ENCODE data around the gene APOBEC3B.
A peak's percentile ranks its signal among the peaks of the same experiment; 100 is the strongest.
"Not testable (repeated sequence)": the region's sequence is repeated elsewhere in the genome, so short reads cannot be mapped to it uniquely, and the experiment has no call there.

Gene APOBEC3B

DNA sequence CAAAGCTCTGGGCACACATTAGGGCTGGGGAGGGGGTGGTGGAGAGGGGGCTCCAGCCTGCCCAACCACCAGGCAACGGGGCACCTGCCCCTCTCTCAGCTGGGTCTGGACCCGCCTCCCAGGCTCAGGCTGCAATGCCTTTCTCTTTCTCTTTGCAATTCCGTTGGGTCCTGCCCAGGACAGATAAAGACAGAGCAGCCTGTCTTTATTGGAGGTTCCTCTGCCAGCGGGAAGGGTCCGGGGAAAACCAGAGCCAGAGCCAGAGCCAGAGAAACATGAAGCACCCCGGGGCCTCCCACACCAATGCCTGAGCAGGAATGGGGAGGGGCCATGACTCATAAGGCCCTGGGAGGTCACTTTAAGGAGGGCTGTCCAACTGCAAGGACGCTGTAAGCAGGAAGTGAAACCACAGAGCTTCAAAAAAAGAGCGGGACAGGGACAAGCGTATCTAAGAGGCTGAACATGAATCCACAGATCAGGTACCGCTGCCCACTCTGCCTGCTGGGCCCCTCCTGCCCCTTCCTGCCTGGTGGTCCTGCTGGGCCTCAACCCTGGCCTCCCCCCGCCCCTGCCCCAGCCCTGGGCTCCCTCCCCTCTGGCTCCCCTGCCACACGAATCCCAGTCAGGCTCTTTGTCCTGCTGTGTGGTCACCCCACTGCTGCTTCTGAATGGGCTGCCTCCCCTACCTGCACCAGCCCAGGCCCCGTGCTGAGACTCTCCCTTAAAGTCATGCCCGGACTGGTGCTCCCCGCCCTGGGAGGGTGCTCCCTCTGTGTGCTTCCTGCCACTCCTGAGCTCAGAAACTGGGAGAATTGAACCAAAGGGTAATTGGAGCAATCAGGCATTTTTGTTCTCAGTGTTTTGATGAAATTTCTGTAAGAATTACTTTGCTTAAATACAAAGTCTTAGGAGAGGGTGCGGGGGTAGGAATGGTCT lies at the start of gene APOBEC3B:
TSS of gene APOBEC3B (plus strand) at position 356 of the 936 bp plus-strand sequence. CDS start at position 463, 107 bp downstream.
- peak; percentile 51 for DNase-seq (ENCODE audit: low read depth)

DNA sequence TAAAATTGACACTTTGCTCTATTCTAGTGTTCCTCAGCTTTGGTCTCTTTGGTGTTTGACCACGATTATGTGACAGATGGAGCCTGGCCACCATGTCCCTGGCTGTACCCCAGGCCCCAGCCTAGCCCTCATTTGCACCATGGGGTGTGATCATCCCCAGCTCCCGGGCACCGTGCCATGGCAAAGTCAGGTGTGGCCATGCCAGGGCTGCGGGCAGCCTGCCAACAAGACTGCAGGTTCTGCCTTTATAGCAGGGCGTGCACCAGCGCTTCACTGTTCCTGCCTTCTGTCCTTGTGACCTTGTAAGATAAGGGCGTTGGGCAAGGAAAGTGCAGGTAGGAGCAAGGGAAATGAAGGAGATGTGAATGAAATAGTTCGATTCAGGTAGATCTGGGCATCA lies 47.1 kb upstream of the APOBEC3B start:
- no peak for DNase-seq (ENCODE audit: low read depth)

DNA sequence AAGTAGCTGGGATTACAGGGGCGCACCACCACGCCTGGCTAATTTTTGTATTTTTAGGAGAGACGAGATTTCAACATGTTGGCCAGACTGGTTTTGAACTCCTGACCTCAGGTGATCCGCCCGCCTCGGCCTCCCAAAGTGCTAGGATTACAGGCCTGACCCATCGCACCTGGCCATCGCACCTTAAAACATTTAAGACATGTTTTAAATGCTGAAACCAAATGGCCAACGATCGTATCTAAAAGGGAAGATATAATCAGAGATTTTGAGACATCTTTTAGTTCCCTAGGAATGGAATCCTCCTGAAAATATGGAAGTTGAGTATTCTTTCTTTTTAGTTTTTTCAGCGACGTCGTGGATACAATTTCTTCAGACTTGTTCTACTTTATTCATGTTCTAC lies 46.5 kb upstream of the APOBEC3B start:
- DNase-seq (ENCODE audit: low read depth), result no peak

DNA sequence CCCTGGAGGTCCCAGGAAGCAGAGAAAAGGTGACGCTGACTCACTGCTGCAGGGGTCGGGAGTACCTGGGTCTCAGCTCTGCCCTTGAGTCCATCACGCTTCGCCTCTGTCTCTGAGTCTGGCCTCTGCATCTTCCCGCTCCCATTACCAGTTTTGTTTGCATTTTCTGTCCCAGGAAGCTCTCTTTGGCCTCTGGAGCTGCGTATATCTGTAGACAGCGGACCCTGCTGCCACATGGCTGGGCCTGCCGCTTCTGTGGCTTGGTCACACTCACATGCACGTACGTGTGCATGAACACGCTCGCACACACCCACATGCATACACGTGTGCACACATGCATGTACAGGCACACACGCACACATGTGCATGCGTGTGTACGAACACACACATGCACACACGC lies 45.6 kb upstream of the APOBEC3B start:
- no peak for DNase-seq (ENCODE audit: low read depth)

DNA sequence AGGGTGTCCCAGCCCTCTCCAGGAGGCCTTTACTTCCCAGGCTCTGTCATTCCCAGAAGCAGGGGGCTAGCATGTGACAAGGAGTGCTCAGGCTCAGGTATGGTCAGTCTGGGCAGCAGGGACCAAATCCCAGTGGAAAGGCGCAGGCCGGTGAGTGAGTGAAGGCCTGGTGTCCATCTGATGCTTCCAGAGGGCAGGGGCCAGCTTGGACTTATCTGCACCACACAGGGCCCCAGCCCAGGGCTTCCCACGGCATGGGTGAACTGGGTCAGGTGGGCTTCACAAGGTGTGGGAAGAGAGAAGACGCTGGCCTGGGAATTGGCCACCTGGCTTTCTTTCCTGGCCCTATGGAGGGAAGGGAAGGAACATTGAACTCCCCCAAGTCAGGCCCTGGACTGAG lies 45.1 kb upstream of the APOBEC3B start:
- DNase-seq (ENCODE audit: low read depth), result no peak

DNA sequence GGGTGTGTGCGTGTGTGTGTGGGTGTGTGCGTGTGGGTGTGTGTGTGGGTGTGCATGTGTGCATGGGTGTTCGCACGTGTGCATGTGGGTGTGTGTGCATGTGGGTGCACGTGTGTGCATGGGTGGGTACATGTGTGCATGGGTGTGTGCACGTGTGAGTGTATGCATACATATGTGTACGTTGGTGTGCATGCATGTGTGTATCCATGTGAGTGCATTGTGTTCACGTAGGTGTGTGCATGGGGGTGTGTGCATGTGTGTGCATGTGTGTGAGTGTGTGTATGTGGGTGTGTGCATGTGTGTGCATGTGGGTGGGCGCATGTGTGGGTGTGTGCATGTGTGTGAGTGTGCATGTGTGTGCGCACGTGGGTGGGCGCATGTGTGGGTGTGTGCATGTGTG lies 44.6 kb upstream of the APOBEC3B start:
- DNase-seq (ENCODE audit: low read depth), result no peak

DNA sequence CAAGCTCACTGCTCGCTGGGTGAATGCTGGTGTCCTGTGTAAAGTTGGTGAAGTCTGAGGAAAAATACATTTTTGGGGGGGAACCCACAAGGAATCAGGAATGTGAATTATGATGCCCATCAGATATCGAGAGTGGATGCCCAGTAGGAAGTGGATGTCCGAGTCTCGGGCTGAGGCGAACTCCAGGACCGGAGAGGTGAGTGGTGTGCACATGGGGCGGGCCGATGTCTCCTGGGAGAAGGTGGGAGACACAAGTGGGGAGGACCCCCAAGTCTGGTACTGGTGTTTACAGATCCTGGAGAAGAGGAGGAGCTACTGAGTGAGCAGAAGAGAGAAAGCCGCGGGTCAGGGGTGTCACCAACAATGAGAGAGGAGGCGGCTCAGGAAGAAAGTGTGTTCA lies 43.9 kb upstream of the APOBEC3B start:
- no peak for DNase-seq (ENCODE audit: low read depth)

DNA sequence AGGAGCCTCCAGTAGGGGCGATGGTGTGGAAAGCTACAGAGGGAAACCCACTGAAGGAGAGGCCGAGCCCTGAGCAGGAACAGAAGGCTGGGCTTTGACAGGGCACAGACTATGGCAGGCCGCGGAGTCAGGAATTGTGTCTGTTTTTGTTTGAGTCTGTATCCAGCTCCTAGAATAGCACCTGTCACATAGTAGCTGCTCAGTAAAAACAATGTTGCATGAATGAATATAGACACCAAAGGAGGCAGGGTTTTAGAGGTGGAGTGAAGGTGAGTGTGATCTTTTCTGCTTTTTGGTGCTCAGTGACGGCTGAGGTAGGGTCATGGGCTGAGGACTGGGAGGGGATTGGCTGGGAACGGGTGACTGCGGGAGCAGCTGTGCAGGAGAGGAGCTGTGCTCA lies 43.2 kb upstream of the APOBEC3B start:
- no peak for DNase-seq (ENCODE audit: low read depth)

DNA sequence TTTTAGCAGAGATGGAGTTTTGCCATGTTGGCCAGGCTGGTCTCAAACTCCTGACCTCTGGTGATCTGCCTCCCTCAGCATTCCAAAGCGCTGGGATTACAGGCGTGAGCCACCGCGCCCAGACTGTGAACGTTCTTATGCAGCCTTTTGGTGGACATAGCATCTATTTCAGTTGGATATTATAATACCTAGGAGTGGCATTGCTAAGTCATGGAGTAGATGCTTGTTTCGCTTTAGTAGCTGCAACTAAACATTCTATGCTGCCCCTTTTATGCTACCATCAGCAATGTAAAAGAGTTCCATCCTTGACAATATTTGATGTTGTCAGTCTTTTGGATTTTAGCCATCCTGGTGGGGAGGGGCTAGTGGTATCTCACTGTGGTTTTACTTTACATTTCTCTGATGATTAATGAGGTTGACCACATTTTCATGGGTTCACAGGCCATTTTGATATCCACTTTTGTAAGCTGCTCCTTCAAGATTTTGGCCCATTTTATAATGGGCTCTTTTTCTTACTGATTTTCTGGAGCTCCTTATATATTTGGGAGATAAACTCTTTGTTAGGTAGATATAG lies 41.2 kb upstream of the APOBEC3B start:
- DNase-seq (ENCODE audit: low read depth), result no peak

DNA sequence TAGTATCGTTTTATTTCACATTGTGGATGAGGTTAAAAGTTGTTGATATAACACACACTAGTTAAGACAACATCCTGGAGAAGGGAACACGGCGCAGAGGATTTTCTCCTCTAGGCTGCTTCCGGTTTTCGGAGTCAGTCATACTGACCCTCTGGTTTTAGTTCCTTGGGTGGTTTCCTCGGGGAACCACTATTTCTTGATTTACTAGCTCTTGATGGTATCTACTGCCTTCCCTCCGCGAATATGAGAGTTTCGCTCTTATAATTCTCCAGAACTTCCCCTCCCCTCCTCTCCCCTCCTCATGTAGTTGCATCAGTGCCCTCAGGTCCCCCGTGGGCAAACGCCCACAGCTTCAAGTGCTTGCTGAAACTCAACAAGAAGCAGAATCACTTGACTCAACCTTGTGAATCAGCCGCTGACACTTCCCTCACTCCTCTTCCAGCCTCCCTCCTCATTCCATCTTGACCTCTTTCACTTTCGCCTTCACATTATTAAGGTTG lies 40.6 kb upstream of the APOBEC3B start:
- DNase-seq (ENCODE audit: low read depth), result peak; percentile 71

DNA sequence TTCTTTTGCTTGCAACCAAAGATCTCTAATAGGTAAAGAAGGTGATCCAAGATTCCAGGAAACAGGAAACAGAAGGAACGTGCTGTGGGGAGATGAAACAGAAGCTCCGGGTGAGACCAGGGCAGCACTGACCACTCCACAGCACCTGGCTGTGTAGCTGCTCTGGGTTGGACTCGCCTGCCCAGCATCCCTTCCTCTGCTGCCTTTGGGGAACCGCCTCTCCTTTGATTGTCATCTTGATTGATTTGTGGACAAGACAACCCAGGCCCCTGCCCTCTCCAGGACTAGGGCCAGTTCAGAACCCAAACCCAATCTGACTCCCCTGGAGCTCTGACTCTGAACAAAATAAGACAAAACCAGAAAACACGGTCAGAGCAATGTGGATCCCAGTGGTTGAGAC lies 39.4 kb upstream of the APOBEC3B start:
- no peak for DNase-seq (ENCODE audit: low read depth)

DNA sequence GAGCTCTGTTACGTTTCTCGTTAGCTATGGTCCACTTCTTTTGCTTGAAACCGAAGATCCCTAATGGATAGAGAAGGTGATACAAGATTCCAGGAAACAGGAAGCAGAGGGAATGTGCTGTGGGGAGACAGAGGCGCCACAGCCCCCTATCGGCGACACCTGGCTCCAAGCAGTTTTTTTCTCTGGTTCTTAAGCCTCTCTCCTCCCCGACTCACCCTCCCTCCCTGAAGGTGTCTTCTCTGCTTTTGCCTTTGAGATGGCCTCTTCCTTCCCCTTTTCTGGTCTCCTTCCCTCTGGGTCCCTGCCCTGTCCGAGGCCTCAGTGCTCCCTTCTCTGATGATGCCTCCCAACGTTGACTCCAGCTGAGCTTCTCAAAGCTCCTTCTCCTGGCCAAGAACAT lies 38.9 kb upstream of the APOBEC3B start:
- no peak for DNase-seq (ENCODE audit: low read depth)

DNA sequence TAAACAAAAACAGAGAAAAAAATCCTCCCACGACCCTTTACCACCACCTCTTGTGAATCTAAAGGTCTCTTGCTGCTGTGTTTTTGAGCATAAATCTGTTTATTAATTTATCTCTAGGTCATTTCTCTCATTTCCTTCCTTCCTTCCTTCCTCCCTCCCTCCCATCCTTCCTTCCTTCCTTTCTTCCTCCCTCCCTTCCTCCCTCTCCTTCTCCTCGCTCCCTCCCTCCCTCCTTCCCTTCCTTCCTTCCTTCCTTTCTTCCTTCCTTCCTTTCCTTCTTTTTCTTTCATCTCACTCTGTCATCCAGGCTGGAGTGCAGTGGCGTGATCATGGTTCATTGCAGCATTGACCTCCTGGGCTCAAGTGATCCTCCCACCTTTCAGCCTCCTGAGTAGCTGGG lies 38.3 kb upstream of the APOBEC3B start:
- no peak for DNase-seq (ENCODE audit: low read depth)

DNA sequence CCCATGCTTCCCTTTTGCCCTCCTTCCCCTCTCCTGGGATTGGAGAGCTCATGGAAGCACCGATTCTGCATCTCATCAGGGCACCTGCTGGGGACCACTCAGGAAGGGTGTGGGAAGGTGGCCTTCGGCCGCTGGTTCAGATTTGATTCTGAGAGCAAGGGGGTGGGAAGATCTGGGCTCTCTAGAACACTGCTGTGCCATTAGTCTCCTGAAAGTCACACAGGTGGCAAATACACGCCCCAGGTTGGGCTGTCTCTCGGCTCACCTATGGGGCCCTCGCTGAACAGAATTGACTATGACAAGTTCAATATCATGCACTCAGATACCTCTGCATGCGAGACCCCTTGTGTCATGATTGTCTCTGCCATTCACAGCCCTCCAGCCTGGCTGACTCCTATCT lies 37.5 kb upstream of the APOBEC3B start:
- no peak for DNase-seq (ENCODE audit: low read depth)

DNA sequence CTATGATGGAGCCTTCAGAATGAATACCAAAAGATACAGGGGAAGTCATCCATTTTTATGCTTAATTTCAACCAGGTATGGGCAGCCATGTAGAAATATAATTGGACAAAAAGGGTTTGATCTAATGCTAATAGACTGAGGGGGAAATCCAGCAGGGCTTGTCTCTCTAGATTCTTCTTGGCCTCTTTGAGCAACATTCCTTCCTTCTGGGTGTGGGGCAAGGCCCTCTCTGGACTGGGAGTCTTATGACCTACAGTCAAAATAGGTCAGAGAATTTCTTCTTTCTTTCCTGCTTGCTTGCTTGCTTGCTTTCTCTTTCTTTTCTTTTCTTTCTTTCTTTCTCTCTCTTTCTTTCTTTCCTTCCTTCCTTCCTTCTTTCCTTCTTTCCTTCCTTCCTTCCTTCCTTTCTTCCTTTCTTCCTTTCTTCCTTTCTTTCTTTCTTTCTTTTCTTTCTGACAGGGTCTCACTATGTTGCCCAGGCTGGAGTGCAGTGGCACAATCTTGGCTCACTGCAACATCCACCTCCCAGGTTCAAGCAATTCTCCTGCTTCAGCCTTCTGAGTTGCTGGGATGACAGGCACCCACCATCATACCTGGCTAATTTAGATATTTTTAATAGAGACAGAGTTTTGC lies 36.3 kb upstream of the APOBEC3B start:
- not testable (repeated sequence) for DNase-seq (ENCODE audit: low read depth)

DNA sequence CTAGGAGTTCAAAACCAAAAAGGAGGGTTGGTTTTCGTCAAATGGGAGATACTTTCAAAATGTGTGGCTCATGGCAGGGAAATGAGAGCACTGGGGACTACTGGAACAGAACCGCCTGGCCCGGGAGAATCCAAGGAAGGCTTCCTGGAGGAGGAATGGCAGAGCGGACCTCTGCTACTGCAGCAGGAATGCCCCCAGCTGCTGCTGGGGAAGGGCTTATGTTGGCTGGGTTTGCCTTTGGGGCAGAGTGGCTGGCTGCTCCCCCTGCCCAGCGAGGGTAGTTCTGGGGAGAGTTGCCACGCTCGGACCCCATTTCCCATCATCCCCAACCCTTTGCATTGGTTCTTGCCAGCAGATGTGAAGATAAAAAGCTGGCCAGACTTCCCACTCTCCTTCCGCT lies 35.4 kb upstream of the APOBEC3B start:
- no peak for DNase-seq (ENCODE audit: low read depth)

DNA sequence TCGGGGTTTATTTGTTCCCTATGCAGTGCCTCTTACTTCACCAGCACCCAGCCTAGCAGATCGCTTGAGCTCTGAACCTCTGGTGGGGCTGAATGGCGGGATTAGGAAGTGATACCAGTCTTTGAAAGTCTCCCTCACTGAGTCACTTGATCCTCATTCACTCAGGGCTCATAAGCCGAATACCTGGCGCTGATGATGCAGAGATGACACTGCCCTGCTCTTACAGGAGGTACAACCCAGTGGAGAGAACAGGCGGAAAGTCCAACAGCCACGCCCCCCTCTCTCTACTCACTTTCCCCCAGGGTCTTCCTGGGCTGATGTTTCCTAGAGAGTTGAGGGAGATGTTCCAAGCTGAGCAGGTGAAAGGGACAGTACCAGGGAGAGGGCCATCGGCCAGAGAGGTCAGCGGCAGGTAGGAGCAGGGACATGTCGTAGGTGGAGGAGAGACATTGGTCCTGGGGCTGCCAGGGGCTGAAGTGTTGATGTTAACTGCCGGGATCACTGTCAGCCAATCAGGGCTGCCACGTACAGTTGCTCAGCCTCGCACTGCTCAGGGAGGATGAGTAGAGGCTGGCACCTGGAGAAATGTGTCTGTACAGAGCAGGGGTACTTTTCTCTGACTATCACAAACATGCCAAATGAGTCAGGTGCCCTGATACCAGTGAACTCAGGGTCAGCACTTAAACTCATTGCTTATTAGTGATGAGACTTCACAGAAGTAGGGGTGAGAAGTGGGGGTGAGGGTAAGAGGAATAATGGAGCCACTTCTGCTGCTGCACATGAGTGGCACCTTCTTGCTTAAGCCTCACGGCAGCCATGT lies 34.6 kb upstream of the APOBEC3B start:
- DNase-seq (ENCODE audit: low read depth), result peak; percentile 32

DNA sequence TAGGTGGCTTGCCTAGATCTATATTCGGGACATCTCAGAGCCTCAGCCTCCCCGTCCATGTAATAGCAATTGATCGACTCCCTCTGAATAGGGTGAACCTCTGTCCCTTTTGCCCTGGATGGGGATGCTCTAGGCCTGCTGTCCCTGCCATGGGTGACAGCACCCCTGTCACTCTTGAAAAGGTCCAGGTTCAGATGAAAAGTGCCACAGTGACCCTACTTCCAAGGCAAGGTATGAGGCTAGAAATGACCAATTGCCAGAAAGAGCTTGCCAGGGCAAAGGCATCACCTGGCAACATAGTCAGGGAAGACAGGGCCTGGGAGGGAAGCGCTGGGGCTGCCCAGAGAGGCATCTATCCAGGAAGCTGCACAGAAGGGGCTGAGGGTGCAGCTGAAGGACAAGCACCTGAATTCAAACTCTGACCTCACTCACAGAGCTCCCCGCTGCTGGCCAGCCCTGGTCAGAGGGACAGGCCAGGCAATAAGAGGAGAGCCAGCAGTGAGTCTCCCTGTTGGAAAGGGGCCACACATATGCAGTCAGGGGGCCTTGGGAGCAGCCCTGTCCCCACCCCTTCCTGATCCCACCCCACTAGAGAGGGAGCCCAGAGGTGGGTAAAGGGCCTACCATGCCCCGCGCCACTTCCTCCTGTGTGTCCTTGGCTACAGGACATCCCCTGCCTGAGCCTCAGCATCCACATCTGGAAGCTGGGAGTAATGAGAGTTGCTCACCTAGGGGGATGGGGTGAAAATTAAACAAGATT lies 33.8 kb upstream of the APOBEC3B start:
- no peak for DNase-seq (ENCODE audit: low read depth)

DNA sequence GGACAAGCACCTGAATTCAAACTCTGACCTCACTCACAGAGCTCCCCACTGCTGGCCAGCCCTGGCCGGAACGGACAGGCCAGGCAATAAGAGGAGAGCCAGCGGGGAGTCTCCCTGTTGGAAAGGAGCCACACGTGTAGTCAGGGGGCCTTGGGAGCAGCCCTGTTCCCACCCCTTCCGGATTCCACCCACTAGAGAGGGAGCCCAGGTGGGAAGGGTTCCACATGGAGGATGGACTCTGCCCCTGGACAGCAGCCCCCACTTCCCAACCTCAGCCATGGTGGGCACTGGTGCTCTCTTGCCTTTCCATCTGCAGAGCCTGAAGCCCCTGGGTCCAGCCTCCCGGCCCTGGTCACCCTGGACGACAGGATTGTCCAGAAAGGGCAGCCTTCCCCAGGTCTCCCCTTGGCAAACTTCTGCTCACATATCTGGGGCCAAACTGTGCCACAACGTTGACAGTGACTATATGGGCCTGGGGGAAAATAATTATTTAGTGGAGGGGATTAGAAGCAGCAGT lies 32.2 kb upstream of the APOBEC3B start:
- no peak for DNase-seq (ENCODE audit: low read depth)

DNA sequence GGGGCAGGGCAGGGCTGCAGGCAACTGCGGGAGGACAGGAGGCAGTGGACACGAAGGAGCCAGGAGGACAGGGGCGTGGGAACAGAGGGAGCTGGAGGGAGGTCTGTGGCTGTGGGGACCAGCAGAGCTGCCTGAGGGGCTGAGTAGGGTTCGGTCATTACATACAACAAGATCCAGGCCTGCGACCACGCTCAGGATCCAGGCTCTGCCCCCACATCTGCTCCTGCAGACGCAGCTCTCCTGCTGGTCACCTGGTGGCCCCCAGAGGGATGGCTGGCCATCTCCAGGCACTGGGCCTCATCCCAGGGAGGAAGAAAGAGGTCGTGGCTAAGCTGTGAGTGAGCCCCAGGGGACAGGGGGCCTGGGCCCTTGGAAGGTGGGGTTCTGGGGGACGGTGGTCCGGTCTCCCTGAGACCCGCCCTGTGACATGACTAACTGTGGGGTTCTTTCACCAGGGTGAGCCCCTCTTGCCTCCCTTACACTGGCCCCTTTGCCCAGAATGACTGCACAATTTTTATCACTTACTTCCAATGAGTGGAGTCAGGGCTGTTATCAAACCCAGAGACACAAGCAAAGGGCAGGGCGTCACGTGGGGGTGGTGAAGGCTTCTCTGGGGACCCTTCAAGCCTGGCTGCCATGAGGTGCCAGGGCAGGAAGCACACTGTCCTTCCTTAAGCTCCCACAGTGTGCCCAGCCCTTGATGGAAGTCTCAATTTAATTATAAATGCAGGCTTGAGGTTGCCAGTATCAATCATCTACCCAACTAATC lies 31.4 kb upstream of the APOBEC3B start:
- no peak for DNase-seq (ENCODE audit: low read depth)
